IPS DF 6.9 (cell line): ENCODE measurements around the gene FXYD7.
"Not testable (repeated sequence)": the region's sequence is repeated elsewhere in the genome, so short reads cannot be mapped to it uniquely, and the experiment has no call there.

Experiments
- DNase-seq: peaks from one replicate; pipeline ENCODE4 v3.0.0-alpha.2; 2013; ENCODE audit warnings: low read depth, low spot score
- H3K27ac ChIP-seq: one replicate; pipeline ENCODE4 v1.5.1; 2013; ENCODE audit warnings: low read length, control low read depth
- H3K27me3 ChIP-seq: 2 replicates; pipeline ENCODE4 v1.6.1; 2013; ENCODE audit warnings: mild to moderate bottlenecking, low read length; ENCODE audit not compliant: control insufficient read depth, insufficient read depth
- H3K36me3 ChIP-seq: 2 replicates; pipeline ENCODE4 v1.6.1; 2013; ENCODE audit warnings: low read length; ENCODE audit not compliant: control insufficient read depth, insufficient read depth
- H3K4me1 ChIP-seq: 2 replicates; pipeline ENCODE4 v1.6.1; 2013; ENCODE audit warnings: low read length; ENCODE audit not compliant: control insufficient read depth, insufficient read depth
- H3K4me3 ChIP-seq: 2 replicates; pipeline ENCODE4 v1.5.1; 2013; ENCODE audit warnings: mild to moderate bottlenecking, low read length
- H3K9me3 ChIP-seq: 2 replicates; pipeline ENCODE4 v1.6.1; 2013; ENCODE audit warnings: low read length, inconsistent platforms; ENCODE audit not compliant: control insufficient read depth, insufficient read depth
- WGBS: extraction: QIAGEN DNeasy Blood & Tissue Kit; methylation state at CpG from one replicate; pipeline ENCODE4 v1.1.7; 2013; ENCODE audit warnings: mixed read lengths, missing lambda C conversion rate; ENCODE audit not compliant: insufficient read length, insufficient coverage; 5-methylcytosine and 5-hydroxymethylcytosine counted together

The FXYD7 gene

GRCh38 chr19:35179830-35180229 lies 36.8 kb downstream of the FXYD7 start:
- no CpG with 5 or more reads among the region's 3 CpGs for WGBS
- Histone ChIP-seq H3K4me1 (no peaks in the 10 kb centered on the region), H3K4me3 (no peak overlapping the region), H3K9me3 (no peaks in the 10 kb centered on the region), H3K27ac (no peak overlapping the region), H3K36me3 (no peaks in the 10 kb centered on the region), H3K27me3 (no peaks in the 10 kb centered on the region)
- no peak for DNase-seq

- DNase-seq, result no peak
- Histone ChIP-seq H3K36me3 (no peaks in the 10 kb centered on the region), H3K9me3 (no peaks in the 10 kb centered on the region), H3K4me1 (no peaks in the 10 kb centered on the region), H3K27me3 (no peaks in the 10 kb centered on the region), H3K4me3 (no peak overlapping the region), H3K27ac (no peak overlapping the region)
- WGBS, result no CpG with 5 or more reads among the region's 1 CpG
Observed at GRCh38 chr19:35181387-35181786, 38.3 kb downstream of the FXYD7 start.

- H3K9me3 ChIP-seq, result no peaks in the 10 kb centered on the region
- no peaks in the 10 kb centered on the region for H3K4me1 ChIP-seq
- no peaks in the 10 kb centered on the region for H3K36me3 ChIP-seq
- H3K4me3 ChIP-seq, result no peak overlapping the region
- no peak overlapping the region for H3K27ac ChIP-seq
- no peak for DNase-seq
- H3K27me3 ChIP-seq, result no peaks in the 10 kb centered on the region
- no CpG with 5 or more reads among the region's 1 CpG for WGBS
Observed at GRCh38 chr19:35184267-35184666, 41.2 kb downstream of the FXYD7 start.

- no CpG with 5 or more reads among the region's 2 CpGs for WGBS
- Histone ChIP-seq H3K27me3 (no peaks in the 10 kb centered on the region), H3K4me1 (no peaks in the 10 kb centered on the region), H3K9me3 (no peaks in the 10 kb centered on the region), H3K4me3 (no peak overlapping the region), H3K27ac (no peak overlapping the region), H3K36me3 (no peaks in the 10 kb centered on the region)
- DNase-seq, result no peak
Observed at GRCh38 chr19:35184884-35185283, 41.8 kb downstream of the FXYD7 start.

- no peak overlapping the region for H3K4me3 ChIP-seq
- H3K36me3 ChIP-seq, result no peaks in the 10 kb centered on the region
- WGBS, result no CpG with 5 or more reads among the region's 9 CpGs
- no peak overlapping the region for H3K27ac ChIP-seq
- H3K27me3 ChIP-seq, result no peaks in the 10 kb centered on the region
- H3K4me1 ChIP-seq, result peaks cover 3% of the 10 kb centered on the region; the same call in 1 of the 2 replicates
- no peak for DNase-seq
- no peaks in the 10 kb centered on the region for H3K9me3 ChIP-seq
Observed at GRCh38 chr19:35194012-35194984, 51.2 kb downstream of the FXYD7 start.

GRCh38 chr19:35195830-35196229 lies 52.8 kb downstream of the FXYD7 start:
- no peak for DNase-seq
- no CpG with 5 or more reads among the region's 2 CpGs for WGBS
- Histone ChIP-seq H3K36me3 (no peaks in the 10 kb centered on the region), H3K9me3 (no peaks in the 10 kb centered on the region), H3K27me3 (no peaks in the 10 kb centered on the region), H3K4me1 (peaks cover 4% of the 10 kb centered on the region; the same call in 1 of the 2 replicates), H3K27ac (no peak overlapping the region), H3K4me3 (no peak overlapping the region)

- not testable (repeated sequence) for H3K9me3 ChIP-seq, H3K36me3 ChIP-seq, H3K4me1 ChIP-seq, H3K27me3 ChIP-seq, DNase-seq, H3K4me3 ChIP-seq, H3K27ac ChIP-seq
- WGBS, result no CpG with 5 or more reads among the region's 6 CpGs
Observed at GRCh38 chr19:35196861-35197260, 53.8 kb downstream of the FXYD7 start.

GRCh38 chr19:35199481-35199880 lies 56.4 kb downstream of the FXYD7 start:
- Histone ChIP-seq H3K27me3 (no peaks in the 10 kb centered on the region), H3K36me3 (no peaks in the 10 kb centered on the region), H3K4me3 (no peak overlapping the region), H3K27ac (no peak overlapping the region), H3K9me3 (no peaks in the 10 kb centered on the region), H3K4me1 (peaks cover 10% of the 10 kb centered on the region; the same call in 1 of the 2 replicates)
- no CpG with 5 or more reads among the region's 2 CpGs for WGBS
- DNase-seq, result no peak

GRCh38 chr19:35202722-35203688 lies 60.0 kb downstream of the FXYD7 start:
- Histone ChIP-seq H3K27me3 (no peaks in the 10 kb centered on the region), H3K9me3 (no peaks in the 10 kb centered on the region), H3K4me1 (peaks cover 13% of the 10 kb centered on the region; the same call in 1 of the 2 replicates), H3K4me3 (no peak overlapping the region), H3K27ac (peak overlapping the region; percentile 59), H3K36me3 (no peaks in the 10 kb centered on the region)
- WGBS, result no CpG with 5 or more reads among the region's 4 CpGs
- DNase-seq, result peak; percentile 87
